WTC11 (cell line): ENCODE measurements around the gene PACSIN1. TPM values are rescaled to one million over a fixed set of nuclear protein-coding genes. Genes with fewer than 3 reads are reported as not detected.

Experiments
- ATAC-seq: fragments of 200-7000 bp; cut with Tn5 transposase; 2 replicates; pipeline ENCODE4 v1.10.0; 2021; ENCODE audit warnings: mild to moderate bottlenecking, moderate library complexity
- CTCF ChIA-PET: fragments of 300-600 bp; sonication (Branson Sonifier 250); formaldehyde crosslinking; loops from one replicate; lab custom pipeline; 2021; ENCODE audit warnings: antibody characterized with exemption; lab: Charles Lee
- POLR2A ChIA-PET: fragments of 350-600 bp; sonication (Branson Sonifier 250); formaldehyde crosslinking; loops from one replicate; lab custom pipeline; 2021; ENCODE audit warnings: antibody characterized with exemption; lab: Charles Lee
- DNase-seq: peaks from one replicate; pipeline ENCODE4 v3.0.0; 2021; ENCODE audit warnings: low spot score
- H3K27ac Mint-ChIP-seq: 2 replicates; pipeline ENCODE4 v1.8.0; 2021; ENCODE audit warnings: mixed read lengths
- H3K27me3 Mint-ChIP-seq: 2 replicates; pipeline ENCODE4 v1.8.0; 2021; ENCODE audit warnings: low read depth, mild to moderate bottlenecking, moderate library complexity, mixed read lengths
- H3K36me3 Mint-ChIP-seq: 2 replicates; pipeline ENCODE4 v1.8.0; 2021; ENCODE audit warnings: mixed read lengths
- H3K4me1 Mint-ChIP-seq: 2 replicates; pipeline ENCODE4 v1.8.0; 2022; ENCODE audit warnings: mixed read lengths
- H3K4me3 Mint-ChIP-seq: 2 replicates; pipeline ENCODE4 v1.8.0; 2021; ENCODE audit warnings: mild to moderate bottlenecking, moderate library complexity, mixed read lengths
- H3K9me3 Mint-ChIP-seq: 2 replicates; pipeline ENCODE4 v1.8.0; 2021; ENCODE audit warnings: mixed read lengths
- AFF4 ChIP-seq: sonication (generic); formaldehyde crosslinking; IDR thresholded peaks from 2 replicates; pipeline ENCODE4 v1.8.1; 2023; ENCODE audit warnings: mild to moderate bottlenecking, missing genetic modification reagents, borderline replicate concordance
- ARID4B ChIP-seq: sonication (generic); formaldehyde crosslinking; IDR thresholded peaks from 2 replicates; pipeline ENCODE4 v1.8.0; 2023; ENCODE audit warnings: missing genetic modification reagents, mild to moderate bottlenecking, borderline replicate concordance
- CREB1 ChIP-seq: sonication (generic); formaldehyde crosslinking; IDR thresholded peaks from 2 replicates; pipeline ENCODE4 v1.8.0; 2023; ENCODE audit warnings: mild to moderate bottlenecking, missing genetic modification reagents
- E2F4 ChIP-seq: sonication (generic); formaldehyde crosslinking; IDR thresholded peaks from 2 replicates; pipeline ENCODE4 v1.8.1; 2022; ENCODE audit warnings: low read depth, mild to moderate bottlenecking, moderate library complexity, missing genetic modification reagents, borderline replicate concordance
- ESRRA ChIP-seq: sonication (generic); formaldehyde crosslinking; IDR thresholded peaks from 2 replicates; pipeline ENCODE4 v1.8.1; 2022; ENCODE audit warnings: mild to moderate bottlenecking, missing genetic modification reagents, borderline replicate concordance
- HMGA2 ChIP-seq: fragments of 250-450 bp; sonication (Bioruptor Pico); IDR thresholded peaks from 2 replicates; pipeline ENCODE4 v1.4.0; 2021; ENCODE audit warnings: mild to moderate bottlenecking, moderate library complexity
- NFYB ChIP-seq: sonication (generic); formaldehyde crosslinking; conservative IDR thresholded peaks from 2 replicates; pipeline ENCODE4 v1.8.0; 2022; ENCODE audit warnings: low read depth, missing genetic modification reagents
- NR1H2 ChIP-seq: sonication (generic); formaldehyde crosslinking; IDR thresholded peaks from 2 replicates; pipeline ENCODE4 v1.9.0; 2021; ENCODE audit warnings: mild to moderate bottlenecking, moderate library complexity, missing genetic modification reagents
- TEAD1 ChIP-seq: sonication (generic); formaldehyde crosslinking; IDR thresholded peaks from 2 replicates; pipeline ENCODE4 v1.8.0; 2022; ENCODE audit warnings: mild to moderate bottlenecking, missing genetic modification reagents
- ZBTB21 ChIP-seq: sonication (generic); formaldehyde crosslinking; IDR thresholded peaks from 2 replicates; pipeline ENCODE4 v1.8.1; 2023; ENCODE audit warnings: mild to moderate bottlenecking, missing genetic modification reagents, borderline replicate concordance
- ZMAT4 ChIP-seq: fragments of 250-450 bp; sonication (Bioruptor Pico); IDR thresholded peaks from 2 replicates; pipeline ENCODE4 v1.9.0; 2021; ENCODE audit warnings: mild to moderate bottlenecking
- ZNF121 ChIP-seq: sonication (generic); formaldehyde crosslinking; IDR thresholded peaks from 2 replicates; pipeline ENCODE4 v1.8.0; 2023; ENCODE audit warnings: missing genetic modification reagents
- ZNF219 ChIP-seq: sonication (generic); formaldehyde crosslinking; IDR thresholded peaks from 2 replicates; pipeline ENCODE4 v1.8.0; 2023; ENCODE audit warnings: missing genetic modification reagents, mild to moderate bottlenecking, borderline replicate concordance
- ZNF263 ChIP-seq: sonication (generic); formaldehyde crosslinking; IDR thresholded peaks from 2 replicates; pipeline ENCODE4 v1.8.1; 2022; ENCODE audit warnings: low read depth, mild to moderate bottlenecking, moderate library complexity, missing genetic modification reagents
- total RNA-seq: library from RNA; stranded (reverse); gene quantifications from 3 replicates; pipeline ENCODE4 v1.2.3, GENCODE V29; 2021
- TF ChIP-seq, protein P1 (sequence below): fragments of 250-450 bp; sonication (Bioruptor Pico); IDR thresholded peaks from 2 replicates; pipeline ENCODE4 v1.9.0; 2021; ENCODE audit warnings: moderate library complexity, mild to moderate bottlenecking, inconsistent platforms, borderline replicate concordance
- TF ChIP-seq, protein P2 (sequence below): sonication (generic); formaldehyde crosslinking; IDR thresholded peaks from 2 replicates; pipeline ENCODE4 v1.8.1; 2022; ENCODE audit warnings: mild to moderate bottlenecking, moderate library complexity, missing genetic modification reagents
- TF ChIP-seq, protein P3 (sequence below): sonication (generic); formaldehyde crosslinking; IDR thresholded peaks from 2 replicates; pipeline ENCODE4 v1.8.0; 2023; ENCODE audit warnings: mild to moderate bottlenecking, missing genetic modification reagents

The PACSIN1 gene
- total RNA-seq, 1 experiment from 2014 or later = 12.6 TPM

DNA sequence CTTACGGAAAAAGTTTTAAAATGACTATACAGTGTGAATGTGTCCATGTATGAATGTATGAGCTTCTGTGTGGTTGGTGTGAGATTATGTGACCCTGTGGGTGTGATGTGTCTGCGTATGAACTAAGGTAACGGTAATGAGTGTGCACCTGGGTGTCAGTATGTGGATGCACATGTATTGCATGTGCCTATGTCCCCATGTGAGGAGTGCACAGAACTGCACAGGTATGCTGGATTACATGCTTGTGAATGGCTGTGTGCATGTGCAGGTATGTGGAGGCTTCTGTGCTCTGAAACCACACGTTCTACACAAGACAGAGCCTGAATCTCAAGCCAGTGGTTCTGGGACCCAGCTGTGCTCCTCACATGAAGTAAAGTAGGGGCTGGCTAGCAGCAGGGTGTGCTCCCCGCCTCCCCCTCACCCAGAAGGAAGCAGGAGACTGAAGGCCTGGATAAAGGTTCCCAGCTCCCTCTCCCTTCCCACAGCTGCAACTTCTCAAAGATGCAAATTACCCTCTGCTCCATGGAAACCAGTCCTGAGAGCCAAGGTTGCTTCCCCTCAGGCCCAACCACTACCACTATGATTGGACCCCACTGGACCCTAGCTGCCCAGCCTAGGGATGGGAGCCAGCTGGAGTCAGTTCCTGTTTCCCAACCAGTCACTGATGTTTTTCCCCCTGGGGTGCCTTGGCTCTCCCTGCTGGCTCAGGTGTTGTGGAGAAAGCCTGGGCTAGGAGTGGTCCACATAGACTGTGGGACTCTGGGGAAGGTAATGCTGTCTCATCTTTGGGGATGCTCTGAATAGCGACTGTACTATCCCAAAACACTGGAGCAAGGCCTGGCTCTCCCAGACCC lies 115.1 kb downstream of the PACSIN1 start (continued):
- TF ChIP-seq ZNF219 (no peak), HMGA2 (no peak), ARID4B (CRISPR knock-in tag) (no peak)
- TF ChIP-seq, protein P1, sequence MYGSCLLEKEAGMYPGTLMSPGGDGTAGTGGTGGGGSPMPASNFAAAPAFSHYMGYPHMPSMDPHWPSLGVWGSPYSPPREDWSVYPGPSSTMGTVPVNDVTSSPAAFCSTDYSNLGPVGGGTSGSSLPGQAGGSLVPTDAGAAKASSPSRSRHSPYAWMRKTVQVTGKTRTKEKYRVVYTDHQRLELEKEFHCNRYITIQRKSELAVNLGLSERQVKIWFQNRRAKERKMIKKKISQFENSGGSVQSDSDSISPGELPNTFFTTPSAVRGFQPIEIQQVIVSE (CRISPR knock-in tag) = no peak
- TF ChIP-seq, protein P2, sequence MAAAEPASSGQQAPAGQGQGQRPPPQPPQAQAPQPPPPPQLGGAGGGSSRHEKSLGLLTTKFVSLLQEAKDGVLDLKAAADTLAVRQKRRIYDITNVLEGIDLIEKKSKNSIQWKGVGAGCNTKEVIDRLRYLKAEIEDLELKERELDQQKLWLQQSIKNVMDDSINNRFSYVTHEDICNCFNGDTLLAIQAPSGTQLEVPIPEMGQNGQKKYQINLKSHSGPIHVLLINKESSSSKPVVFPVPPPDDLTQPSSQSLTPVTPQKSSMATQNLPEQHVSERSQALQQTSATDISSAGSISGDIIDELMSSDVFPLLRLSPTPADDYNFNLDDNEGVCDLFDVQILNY (CRISPR knock-in tag) = no peak

DNA sequence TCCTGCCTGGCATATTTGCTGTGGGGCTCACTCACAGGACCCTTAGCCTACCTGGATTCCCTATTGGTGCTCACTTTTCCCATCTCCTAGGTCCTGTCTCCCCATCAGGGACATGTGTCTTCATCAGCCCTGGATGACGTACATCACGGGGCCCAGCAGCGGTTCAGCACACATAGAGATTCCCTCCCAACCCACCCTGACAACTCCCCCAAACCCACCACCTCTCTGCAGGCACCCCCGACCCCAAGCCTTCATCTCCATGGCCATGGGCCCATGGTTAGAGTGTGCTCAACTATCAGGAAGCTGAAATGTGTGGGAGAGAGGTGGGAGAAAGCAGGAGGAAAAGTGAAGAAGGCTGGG lies 115.7 kb downstream of the PACSIN1 start:
- H3K36me3 Mint-ChIP-seq = no peaks in the 10 kb centered on the region
- DNase-seq (no peak), ATAC-seq (no peak)
- H3K27ac Mint-ChIP-seq = no peak overlapping the region
- TF ChIP-seq ZNF121 = no peak
- TF ChIP-seq TEAD1 (CRISPR knock-in tag) = no peak
- no peak for TF ChIP-seq E2F4 (CRISPR knock-in tag)
- no peak for TF ChIP-seq ZBTB21
- no peak for TF ChIP-seq NFYB (CRISPR knock-in tag)
- TF ChIP-seq, protein P3, sequence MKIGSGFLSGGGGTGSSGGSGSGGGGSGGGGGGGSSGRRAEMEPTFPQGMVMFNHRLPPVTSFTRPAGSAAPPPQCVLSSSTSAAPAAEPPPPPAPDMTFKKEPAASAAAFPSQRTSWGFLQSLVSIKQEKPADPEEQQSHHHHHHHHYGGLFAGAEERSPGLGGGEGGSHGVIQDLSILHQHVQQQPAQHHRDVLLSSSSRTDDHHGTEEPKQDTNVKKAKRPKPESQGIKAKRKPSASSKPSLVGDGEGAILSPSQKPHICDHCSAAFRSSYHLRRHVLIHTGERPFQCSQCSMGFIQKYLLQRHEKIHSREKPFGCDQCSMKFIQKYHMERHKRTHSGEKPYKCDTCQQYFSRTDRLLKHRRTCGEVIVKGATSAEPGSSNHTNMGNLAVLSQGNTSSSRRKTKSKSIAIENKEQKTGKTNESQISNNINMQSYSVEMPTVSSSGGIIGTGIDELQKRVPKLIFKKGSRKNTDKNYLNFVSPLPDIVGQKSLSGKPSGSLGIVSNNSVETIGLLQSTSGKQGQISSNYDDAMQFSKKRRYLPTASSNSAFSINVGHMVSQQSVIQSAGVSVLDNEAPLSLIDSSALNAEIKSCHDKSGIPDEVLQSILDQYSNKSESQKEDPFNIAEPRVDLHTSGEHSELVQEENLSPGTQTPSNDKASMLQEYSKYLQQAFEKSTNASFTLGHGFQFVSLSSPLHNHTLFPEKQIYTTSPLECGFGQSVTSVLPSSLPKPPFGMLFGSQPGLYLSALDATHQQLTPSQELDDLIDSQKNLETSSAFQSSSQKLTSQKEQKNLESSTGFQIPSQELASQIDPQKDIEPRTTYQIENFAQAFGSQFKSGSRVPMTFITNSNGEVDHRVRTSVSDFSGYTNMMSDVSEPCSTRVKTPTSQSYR = no peak
- no peak for TF ChIP-seq AFF4 (CRISPR knock-in tag)
- TF ChIP-seq, protein P1 (CRISPR knock-in tag) = no peak
- no peak for TF ChIP-seq NR1H2 (CRISPR knock-in tag)
- TF ChIP-seq ZNF263 = no peak
- TF ChIP-seq HMGA2 = no peak
- no peak for TF ChIP-seq ZMAT4 (CRISPR knock-in tag)
- no peak for TF ChIP-seq CREB1
- no peak for TF ChIP-seq ESRRA
- POLR2A ChIA-PET = interaction anchor here (0.6 kb wide), 1 partner anchor 20 kb away, joined by 3 read pairs; no protein-coding TSS in a partner anchor
- no peak overlapping the region for H3K4me3 Mint-ChIP-seq
- no peaks in the 10 kb centered on the region for H3K9me3 Mint-ChIP-seq
- CTCF ChIA-PET = no interaction called here
- peaks cover 16% of the 10 kb centered on the region for H3K4me1 Mint-ChIP-seq
- H3K27me3 Mint-ChIP-seq = no peaks in the 10 kb centered on the region
